ENCODE results near the gene C20orf141.
A peak's percentile ranks its signal among the peaks of the same experiment; 100 is the strongest.
"Not testable (repeated sequence)": the region's sequence is repeated elsewhere in the genome, so short reads cannot be mapped to it uniquely, and the experiment has no call there.

Gene C20orf141

GRCh38 chr20:2799688-2800520 lies 14.9 kb upstream of the C20orf141 start:
- DNase-seq: no peak

- peak; percentile 91 for DNase-seq
Measured at GRCh38 chr20:2800521-2801285, 14.1 kb upstream of the C20orf141 start, which contains the start of gene CPXM1. Gene CPXM1, minus strand, starts transcription at chr20:2800627. Its CDS starts 55 bp downstream, at chr20:2800572.

- no peak for DNase-seq
Measured at GRCh38 chr20:2801286-2801728, 13.5 kb upstream of the C20orf141 start.

- DNase-seq: peak; percentile 53
Measured at GRCh38 chr20:2804041-2804828, 10.6 kb upstream of the C20orf141 start.

DNA sequence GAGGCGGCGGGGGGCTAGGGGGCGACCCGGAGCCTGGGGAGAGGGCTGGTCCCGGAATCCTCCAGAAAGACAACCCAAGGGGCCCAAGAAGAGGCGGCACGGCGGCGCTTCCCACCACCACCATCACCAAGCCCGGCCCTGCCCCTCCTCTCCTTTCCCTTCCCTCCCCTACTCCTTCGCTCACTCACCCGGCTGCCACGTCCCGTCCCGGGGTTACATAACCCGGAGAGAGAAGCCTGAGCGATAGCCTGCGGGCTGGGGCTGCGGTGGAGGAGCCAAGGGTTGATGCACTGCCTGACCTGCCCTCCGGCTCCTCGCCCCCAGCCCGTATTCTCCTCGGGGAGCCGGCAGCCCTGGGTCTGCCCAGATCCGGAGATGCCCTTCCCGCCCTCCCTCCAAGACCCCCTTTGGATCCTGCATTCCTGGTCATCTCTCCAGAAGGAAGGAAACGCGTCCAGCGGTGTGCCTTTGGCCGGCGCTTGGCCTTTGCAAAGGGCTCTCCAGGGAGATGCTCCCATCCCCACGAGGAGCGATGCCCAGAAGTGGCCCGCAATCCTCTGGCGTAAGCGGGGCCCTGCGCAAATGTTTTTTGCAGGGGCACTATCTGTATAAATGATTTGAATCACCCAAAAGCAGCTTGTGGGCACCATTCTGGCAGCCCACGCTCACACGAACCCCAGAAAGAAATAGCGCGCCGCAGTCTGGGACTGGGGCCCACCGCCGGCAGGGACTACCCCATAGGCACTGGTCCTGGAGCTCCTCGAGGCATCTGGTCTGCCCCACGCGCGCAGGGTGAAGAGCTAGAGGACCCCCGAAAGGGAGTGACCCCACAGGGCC lies 9.7 kb upstream of the C20orf141 start:
- no peak for DNase-seq

DNA sequence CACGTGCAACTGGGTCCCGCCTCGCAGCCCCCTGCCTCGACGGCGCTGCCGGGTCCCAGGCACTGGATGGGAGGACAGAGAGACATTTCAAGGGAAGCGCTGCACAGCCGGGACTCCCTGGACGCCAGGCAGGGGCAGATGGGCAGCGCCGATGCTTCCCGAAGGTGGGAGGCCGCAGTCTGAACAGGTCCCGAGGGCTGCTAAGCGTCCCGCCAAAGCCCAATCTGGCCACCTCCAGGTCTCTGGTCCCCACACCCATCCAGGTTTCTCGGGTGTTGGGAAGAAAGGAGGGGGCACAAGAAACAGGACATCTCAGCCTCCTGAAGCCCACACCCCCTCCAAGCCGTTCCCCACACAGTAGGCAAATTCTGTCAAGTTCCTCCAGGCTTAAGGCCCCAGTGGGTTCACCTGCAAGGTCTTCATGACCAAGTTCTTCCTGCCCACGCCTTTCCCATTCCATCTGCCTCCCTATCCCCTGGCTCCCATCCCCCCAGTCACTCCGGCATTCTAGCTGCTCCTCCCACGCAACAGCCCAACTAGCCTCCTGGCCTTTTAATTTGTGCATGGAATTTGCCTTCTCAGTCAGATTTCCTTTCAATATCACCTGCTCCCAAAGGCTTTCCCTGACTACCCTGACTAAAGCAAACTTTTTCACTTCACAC lies 9.0 kb upstream of the C20orf141 start:
- DNase-seq: no peak

- DNase-seq: no peak
Measured at GRCh38 chr20:2806351-2806701, 8.5 kb upstream of the C20orf141 start.

- DNase-seq: no peak
Measured at GRCh38 chr20:2807019-2807418, 7.8 kb upstream of the C20orf141 start.

DNA sequence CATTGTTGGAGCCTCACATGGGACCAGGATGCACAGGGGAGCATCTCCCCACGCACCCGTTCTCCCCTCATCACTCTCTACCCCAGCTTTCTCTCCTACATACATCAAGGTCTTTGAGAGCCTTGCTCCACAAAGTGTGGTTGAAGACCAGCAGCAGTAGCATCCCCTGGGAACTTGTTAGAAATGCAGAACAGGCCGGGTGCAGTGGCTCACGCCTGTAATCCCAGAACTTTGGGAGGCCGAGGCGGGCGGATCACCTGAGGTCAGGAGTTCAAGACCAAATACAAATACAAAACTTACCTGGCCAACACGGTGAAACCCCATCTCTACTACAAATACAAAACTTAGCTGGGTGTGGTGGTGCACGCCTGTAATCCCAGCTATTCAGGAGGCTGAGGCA lies 6.9 kb upstream of the C20orf141 start:
- DNase-seq: not testable (repeated sequence)

DNA sequence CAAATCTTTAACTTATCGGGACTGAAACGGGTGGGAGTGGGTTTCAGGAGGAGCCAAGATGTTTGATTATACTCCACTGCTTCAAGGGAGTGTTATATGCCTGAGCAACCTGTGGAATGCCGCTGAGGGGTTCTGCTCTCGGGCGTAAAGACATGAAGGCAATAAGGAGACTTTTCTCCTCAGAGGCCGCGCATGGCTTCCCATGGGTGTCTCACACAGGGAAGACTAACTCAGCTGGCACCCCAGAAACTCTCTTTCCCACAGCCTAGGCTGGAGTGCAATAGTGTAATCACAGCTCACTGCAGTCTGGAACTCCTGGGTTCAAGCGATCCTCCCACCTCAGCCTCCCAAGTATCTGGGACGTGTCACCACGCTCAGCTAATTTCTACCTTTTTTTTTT lies 5.1 kb upstream of the C20orf141 start:
- no peak for DNase-seq

- DNase-seq: no peak
Measured at GRCh38 chr20:2812189-2812588, 2.6 kb upstream of the C20orf141 start.

- DNase-seq: no peak
Measured at GRCh38 chr20:2814076-2814475, 711 bp upstream of the C20orf141 start.

- DNase-seq: no peak
Measured at GRCh38 chr20:2815242-2815900, 584 bp downstream of the C20orf141 start.

GRCh38 chr20:2816030-2816582 lies 1.3 kb downstream of the C20orf141 start, which contains the start of gene TMEM239:
Gene TMEM239, plus strand, starts transcription at chr20:2816364. Its CDS starts 191 bp downstream, at chr20:2816555.
- no peak for DNase-seq

DNA sequence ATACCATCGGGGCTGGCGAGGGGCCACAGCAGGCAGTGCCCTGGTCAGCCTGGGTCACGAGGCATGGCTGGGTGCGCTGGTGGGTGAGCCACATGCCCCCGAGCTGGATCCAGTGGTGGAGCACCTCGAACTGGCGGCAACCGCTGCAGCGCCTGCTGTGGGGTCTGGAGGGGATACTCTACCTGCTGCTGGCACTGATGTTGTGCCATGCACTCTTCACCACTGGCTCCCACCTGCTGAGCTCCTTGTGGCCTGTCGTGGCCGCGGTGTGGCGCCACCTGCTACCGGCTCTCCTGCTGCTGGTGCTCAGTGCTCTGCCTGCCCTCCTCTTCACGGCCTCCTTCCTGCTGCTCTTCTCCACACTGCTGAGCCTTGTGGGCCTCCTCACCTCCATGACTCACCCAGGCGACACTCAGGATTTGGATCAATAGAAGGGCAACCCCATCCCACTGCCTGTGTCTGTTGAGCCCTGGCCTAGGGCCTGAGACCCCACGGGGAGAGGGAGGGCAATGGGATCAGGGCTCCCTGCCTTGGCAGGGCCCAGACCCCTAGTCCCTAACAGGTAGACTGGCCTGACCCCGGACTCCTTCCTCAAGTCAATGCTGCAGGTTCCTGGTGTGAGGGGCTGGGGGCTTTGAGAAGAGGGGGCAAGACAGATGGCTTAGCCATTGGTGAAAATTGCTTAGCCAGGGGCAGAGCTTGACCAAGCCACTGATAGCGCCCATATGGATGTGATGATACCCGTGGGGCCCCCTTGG lies 2.0 kb downstream of the C20orf141 start:
- no peak for DNase-seq

GRCh38 chr20:2817341-2817726 lies 2.5 kb downstream of the C20orf141 start:
- DNase-seq: no peak

GRCh38 chr20:2817891-2818595 lies 3.3 kb downstream of the C20orf141 start:
- DNase-seq: no peak

GRCh38 chr20:2820084-2820895 lies 5.5 kb downstream of the C20orf141 start:
- no peak for DNase-seq
